CD4-positive, alpha-beta memory T cell (primary cell): Measurements from ENCODE around the gene TMEM239. TPM values are rescaled to one million over a fixed set of nuclear protein-coding genes. Genes with fewer than 3 reads are reported as not detected.

Experiments
- CTCF ChIA-PET: fragments of 350-600 bp; sonication (Branson Sonifier 250); formaldehyde crosslinking; loops from one replicate; lab custom pipeline; 2021; ENCODE audit warnings: inconsistent platforms; ENCODE audit not compliant: partially characterized antibody; lab: Charles Lee
- POLR2A ChIA-PET: fragments of 350-600 bp; sonication (Branson Sonifier 250); formaldehyde crosslinking; loops from one replicate; lab custom pipeline; 2021; ENCODE audit not compliant: partially characterized antibody; lab: Charles Lee
- DNase-seq, 5 donors: peaks; one replicate each; pipeline versions ENCODE4 v3.0.0 to v3.0.0-alpha.2; 2020 to 2022; ENCODE audit warnings: mixed read lengths in 1 of 5
- H3K27ac ChIP-seq: one replicate; pipeline ENCODE4 v1.7.0; 2013; ENCODE audit warnings: low read depth, low read length
- H3K27me3 ChIP-seq: 2 replicates; pipeline ENCODE4 v1.7.0; 2013; ENCODE audit warnings: mild to moderate bottlenecking, low read length, moderate library complexity; ENCODE audit not compliant: insufficient read depth
- H3K36me3 ChIP-seq: 2 replicates; pipeline ENCODE4 v1.7.0; 2013; ENCODE audit warnings: mild to moderate bottlenecking, low read length, moderate library complexity; ENCODE audit not compliant: insufficient read depth
- H3K4me1 ChIP-seq: 2 replicates; pipeline ENCODE4 v1.7.0; 2013; ENCODE audit warnings: mild to moderate bottlenecking, low read length, moderate library complexity; ENCODE audit not compliant: insufficient read depth
- H3K4me3 ChIP-seq, 2 donors: one replicate each; pipeline ENCODE4 v1.7.0; 2013; ENCODE audit warnings: low read length in 2 of 2, mild to moderate bottlenecking in 1 of 2
- H3K9me3 ChIP-seq, 2 donors: one replicate each; pipeline ENCODE4 v1.7.0; 2013; ENCODE audit warnings: low read length in 2 of 2, control low read depth in 1 of 2; ENCODE audit not compliant: control insufficient read depth in 1 of 2
- H3K27ac Mint-ChIP-seq, 7 donors: one replicate each; pipeline ENCODE4 v1.8.0; 2020 to 2021; ENCODE audit warnings: mixed read lengths in 7 of 7, mild to moderate bottlenecking in 6 of 7, inconsistent platforms in 3 of 7, moderate library complexity in 3 of 7
- H3K27me3 Mint-ChIP-seq, 2 donors: one replicate each; pipeline ENCODE4 v1.8.0; 2020 to 2021; ENCODE audit warnings: mixed read lengths in 2 of 2
- H3K36me3 Mint-ChIP-seq, 2 donors: one replicate each; pipeline ENCODE4 v1.8.0; 2020 to 2021; ENCODE audit warnings: mixed read lengths in 2 of 2, inconsistent platforms in 1 of 2, mild to moderate bottlenecking in 1 of 2
- H3K4me1 Mint-ChIP-seq, 4 donors: one replicate each; pipeline ENCODE4 v1.8.0; 2020 to 2021; ENCODE audit warnings: mixed read lengths in 4 of 4, mild to moderate bottlenecking in 1 of 4
- H3K4me3 Mint-ChIP-seq, 8 donors: one replicate each; pipeline ENCODE4 v1.8.0; 2020 to 2021; ENCODE audit warnings: mixed read lengths in 8 of 8, mild to moderate bottlenecking in 7 of 8, moderate library complexity in 6 of 8, inconsistent platforms in 3 of 8
- H3K9me3 Mint-ChIP-seq, 8 donors: one replicate each; pipeline ENCODE4 v1.8.0; 2020 to 2021; ENCODE audit warnings: mixed read lengths in 8 of 8, mild to moderate bottlenecking in 5 of 8, inconsistent platforms in 3 of 8, moderate library complexity in 1 of 8
- intact Hi-C: fragments of 100-400 bp; cut with micrococcal nuclease; formaldehyde crosslinking; loops from one replicate; pipeline ENCODE4 v1.15.1; 2023
- polyA plus RNA-seq, 2 donors: library from polyadenylated mRNA; unstranded; fragments of 300-500 nt; fragmentation: Illumina TruSeq; gene quantifications; one replicate each; pipeline ENCODE4 v1.2.3, GENCODE V29; 2021
- total RNA-seq, 2 experiments: library from RNA; stranded (reverse); gene quantifications; one replicate each; pipeline ENCODE4 v1.2.3, GENCODE V29; 2021

Gene TMEM239
- total and polyA plus RNA-seq, 4 experiments from 2014 or later = not detected

DNA sequence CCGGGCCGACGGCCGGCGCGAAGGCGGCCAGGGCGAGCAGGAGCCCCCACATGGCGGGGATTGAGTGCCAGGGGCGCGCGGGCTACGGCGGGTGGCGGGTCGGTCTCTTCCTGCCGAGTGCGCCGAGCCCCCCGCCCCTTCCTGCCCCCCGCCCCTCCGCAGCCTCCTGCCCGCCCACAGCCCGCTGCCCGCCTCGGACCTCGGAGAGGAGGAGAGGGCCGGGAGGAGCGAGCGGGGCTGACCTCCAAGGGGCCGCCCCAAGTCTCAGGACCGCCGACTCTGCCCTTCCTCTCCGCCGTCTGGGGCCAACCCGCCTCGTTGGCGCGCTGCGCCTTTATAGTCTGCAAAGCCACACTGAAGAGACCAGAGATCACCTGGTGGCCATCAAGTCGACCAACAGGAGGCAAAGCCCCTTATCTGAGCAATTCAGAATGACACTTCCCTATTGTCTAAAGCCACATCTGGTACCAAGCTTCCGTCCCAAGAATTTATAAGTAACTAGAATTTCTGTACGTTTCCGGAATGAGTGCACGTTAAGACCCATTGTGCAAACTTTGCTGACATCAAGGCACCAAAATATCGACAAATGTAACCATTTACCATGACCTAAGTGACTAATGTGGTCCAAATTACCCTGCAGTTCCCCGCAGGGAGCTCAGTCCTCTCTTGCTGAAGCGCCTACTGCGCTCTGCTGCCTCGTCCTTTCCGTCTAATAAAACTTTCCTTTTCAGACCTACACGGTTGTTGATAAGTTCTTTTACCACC, 15.5 kb upstream of the TMEM239 start, which contains the start of gene CPXM1:
CPXM1 (minus strand) TSS at position 107 of the 765 bp plus-strand sequence; CDS start at position 52, 55 bp downstream.
- DNase-seq = no peak
- Mint-ChIP-seq H3K27me3 (peaks cover 54 to 68% of the 10 kb centered on the region in 2 donors), H3K27ac (peak within 1 kb of the TSS in 4 of 7 donors; percentile 4 to 64 (median 30)), H3K36me3 (no peaks in the 10 kb centered on the region), H3K4me3 (peak within 1 kb of the TSS; percentile 85 to 97 (median 90)), H3K9me3 (peaks cover 0 to 2% (median 0%) of the 10 kb centered on the region in 8 donors), H3K4me1 (peaks cover 19 to 37% (median 24%) of the 10 kb centered on the region in 4 donors)
- peak within 1 kb of the TSS; percentile 36 to 57 for H3K4me3 ChIP-seq
- no peaks in the 10 kb centered on the region for H3K36me3 ChIP-seq
- intact Hi-C loops = no loop called here
- ChIA-PET CTCF (no interaction called here), POLR2A (no interaction called here)
- H3K27ac ChIP-seq = no peak within 1 kb of the TSS
- H3K4me1 ChIP-seq = peaks cover 23% of the 10 kb centered on the region
- no peaks in the 10 kb centered on the region for H3K9me3 ChIP-seq
- peaks cover 11% of the 10 kb centered on the region for H3K27me3 ChIP-seq

DNA sequence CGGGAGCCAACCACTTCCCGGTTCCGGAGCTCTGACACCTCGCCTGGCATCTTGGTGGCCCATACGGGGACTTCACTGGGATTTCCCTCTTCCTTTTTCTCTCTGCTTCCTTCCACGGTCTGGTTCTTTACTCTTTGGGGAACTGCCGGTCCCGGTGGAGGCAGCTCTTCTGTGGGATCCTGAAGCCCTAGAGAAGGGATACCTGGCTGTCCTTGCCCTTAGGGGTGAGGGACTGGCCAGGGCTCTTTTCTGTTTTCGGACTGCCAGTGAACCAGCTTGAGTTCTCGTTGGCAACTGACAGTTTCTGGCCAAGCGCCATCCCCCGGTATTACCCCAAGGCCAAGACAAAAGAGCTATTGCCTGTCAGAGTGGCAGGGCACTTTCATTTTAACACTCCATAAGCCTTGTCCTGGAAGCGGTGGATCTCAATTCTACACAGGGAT, 14.9 kb upstream of the TMEM239 start:
- H3K4me3 Mint-ChIP-seq = peak overlapping the region; percentile 74 to 92 (median 78)
- H3K27me3 Mint-ChIP-seq = peaks cover 58 to 74% of the 10 kb centered on the region in 2 donors
- no peaks in the 10 kb centered on the region for H3K36me3 Mint-ChIP-seq
- no peaks in the 10 kb centered on the region for H3K9me3 ChIP-seq
- H3K4me1 ChIP-seq = peaks cover 23% of the 10 kb centered on the region
- H3K4me3 ChIP-seq = no peak overlapping the region
- no peak overlapping the region for H3K27ac ChIP-seq
- ChIA-PET CTCF (no interaction called here), POLR2A (no interaction called here)
- peaks cover 0 to 2% (median 0%) of the 10 kb centered on the region in 8 donors for H3K9me3 Mint-ChIP-seq
- intact Hi-C loops = no loop called here
- H3K4me1 Mint-ChIP-seq = peaks cover 19 to 37% (median 24%) of the 10 kb centered on the region in 4 donors
- no peak for DNase-seq
- H3K27me3 ChIP-seq = peaks cover 11% of the 10 kb centered on the region
- no peaks in the 10 kb centered on the region for H3K36me3 ChIP-seq
- peak overlapping the region in 2 of 7 donors; percentile 4 to 23 for H3K27ac Mint-ChIP-seq

DNA sequence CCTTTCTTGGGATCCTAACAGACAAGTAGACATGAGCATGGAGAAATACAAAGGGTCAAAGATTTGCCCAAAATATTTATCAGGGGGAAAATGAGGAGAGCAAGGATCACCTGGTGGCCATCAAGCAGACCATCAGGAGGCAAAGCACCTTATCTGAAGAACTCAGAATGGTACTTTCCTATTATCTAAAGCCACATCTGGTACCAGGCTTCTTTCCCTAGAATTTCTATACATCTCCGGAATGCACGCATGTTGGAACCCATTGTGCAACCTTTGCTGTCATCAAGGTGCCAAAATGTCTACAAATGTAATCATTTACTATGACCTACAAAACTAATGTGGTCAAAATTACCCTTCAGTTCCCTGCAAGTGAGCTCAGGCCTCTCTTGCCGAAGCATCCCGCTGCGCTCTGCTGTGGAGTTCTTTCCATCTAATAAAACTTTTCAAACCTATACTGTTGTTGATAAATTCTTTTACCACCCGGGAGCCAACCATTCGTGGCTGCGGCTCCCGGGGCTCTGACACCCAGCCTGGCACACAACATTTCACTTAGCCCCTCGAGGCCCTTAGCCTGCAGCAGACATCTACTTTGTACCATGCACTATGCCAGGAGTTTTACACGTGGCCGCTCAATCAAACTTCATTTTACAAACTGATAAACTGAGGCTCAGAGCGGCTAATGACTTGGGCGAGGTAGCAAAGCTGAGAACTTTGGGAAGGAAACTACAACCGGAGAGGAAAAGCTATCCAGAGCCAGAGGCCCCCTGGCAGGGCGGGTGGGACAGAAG, 11.9 kb upstream of the TMEM239 start:
- intact Hi-C loops = no loop called here
- Mint-ChIP-seq H3K27ac (peak overlapping the region in 1 of 7 donors; percentile 41), H3K27me3 (peaks cover 51 to 64% of the 10 kb centered on the region in 2 donors), H3K9me3 (peaks cover 0 to 2% (median 0%) of the 10 kb centered on the region in 8 donors), H3K36me3 (no peaks in the 10 kb centered on the region), H3K4me1 (peaks cover 18 to 32% (median 22%) of the 10 kb centered on the region in 4 donors), H3K4me3 (no peak overlapping the region)
- H3K36me3 ChIP-seq = no peaks in the 10 kb centered on the region
- ChIA-PET POLR2A (no interaction called here), CTCF (no interaction called here)
- peaks cover 20% of the 10 kb centered on the region for H3K4me1 ChIP-seq
- H3K27me3 ChIP-seq = peaks cover 11% of the 10 kb centered on the region
- no peak overlapping the region for H3K27ac ChIP-seq
- no peak for DNase-seq
- no peaks in the 10 kb centered on the region for H3K9me3 ChIP-seq
- H3K4me3 ChIP-seq = no peak overlapping the region

DNA sequence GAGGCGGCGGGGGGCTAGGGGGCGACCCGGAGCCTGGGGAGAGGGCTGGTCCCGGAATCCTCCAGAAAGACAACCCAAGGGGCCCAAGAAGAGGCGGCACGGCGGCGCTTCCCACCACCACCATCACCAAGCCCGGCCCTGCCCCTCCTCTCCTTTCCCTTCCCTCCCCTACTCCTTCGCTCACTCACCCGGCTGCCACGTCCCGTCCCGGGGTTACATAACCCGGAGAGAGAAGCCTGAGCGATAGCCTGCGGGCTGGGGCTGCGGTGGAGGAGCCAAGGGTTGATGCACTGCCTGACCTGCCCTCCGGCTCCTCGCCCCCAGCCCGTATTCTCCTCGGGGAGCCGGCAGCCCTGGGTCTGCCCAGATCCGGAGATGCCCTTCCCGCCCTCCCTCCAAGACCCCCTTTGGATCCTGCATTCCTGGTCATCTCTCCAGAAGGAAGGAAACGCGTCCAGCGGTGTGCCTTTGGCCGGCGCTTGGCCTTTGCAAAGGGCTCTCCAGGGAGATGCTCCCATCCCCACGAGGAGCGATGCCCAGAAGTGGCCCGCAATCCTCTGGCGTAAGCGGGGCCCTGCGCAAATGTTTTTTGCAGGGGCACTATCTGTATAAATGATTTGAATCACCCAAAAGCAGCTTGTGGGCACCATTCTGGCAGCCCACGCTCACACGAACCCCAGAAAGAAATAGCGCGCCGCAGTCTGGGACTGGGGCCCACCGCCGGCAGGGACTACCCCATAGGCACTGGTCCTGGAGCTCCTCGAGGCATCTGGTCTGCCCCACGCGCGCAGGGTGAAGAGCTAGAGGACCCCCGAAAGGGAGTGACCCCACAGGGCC, 11.1 kb upstream of the TMEM239 start:
- Histone ChIP-seq H3K27ac (no peak overlapping the region), H3K27me3 (peaks cover 7% of the 10 kb centered on the region), H3K4me1 (peaks cover 12% of the 10 kb centered on the region), H3K36me3 (no peaks in the 10 kb centered on the region), H3K9me3 (no peaks in the 10 kb centered on the region), H3K4me3 (no peak overlapping the region)
- H3K4me3 Mint-ChIP-seq = no peak overlapping the region
- H3K9me3 Mint-ChIP-seq = peaks cover 0 to 2% (median 0%) of the 10 kb centered on the region in 8 donors
- POLR2A ChIA-PET = no interaction called here
- DNase-seq = no peak
- no peak overlapping the region for H3K27ac Mint-ChIP-seq
- intact Hi-C loops = no loop called here
- H3K27me3 Mint-ChIP-seq = peaks cover 43 to 55% of the 10 kb centered on the region in 2 donors
- H3K4me1 Mint-ChIP-seq = peaks cover 11 to 24% (median 14%) of the 10 kb centered on the region in 4 donors
- no peaks in the 10 kb centered on the region for H3K36me3 Mint-ChIP-seq
- CTCF ChIA-PET = no interaction called here

- intact Hi-C loops = no loop called here
- H3K9me3 ChIP-seq = no peaks in the 10 kb centered on the region
- H3K27ac Mint-ChIP-seq = no peak overlapping the region
- peaks cover 0 to 2% (median 0%) of the 10 kb centered on the region in 8 donors for H3K9me3 Mint-ChIP-seq
- H3K4me3 Mint-ChIP-seq = no peak overlapping the region
- ChIA-PET POLR2A (no interaction called here), CTCF (no interaction called here)
- H3K27me3 Mint-ChIP-seq = peaks cover 40 to 52% of the 10 kb centered on the region in 2 donors
- no peaks in the 10 kb centered on the region for H3K36me3 Mint-ChIP-seq
- peaks cover 5% of the 10 kb centered on the region for H3K27me3 ChIP-seq
- H3K36me3 ChIP-seq = no peaks in the 10 kb centered on the region
- peaks cover 7 to 18% (median 10%) of the 10 kb centered on the region in 4 donors for H3K4me1 Mint-ChIP-seq
- no peak overlapping the region for H3K27ac ChIP-seq
- H3K4me3 ChIP-seq = no peak overlapping the region
- no peak for DNase-seq
- peaks cover 8% of the 10 kb centered on the region for H3K4me1 ChIP-seq
Observed at GRCh38 chr20:2805689-2806350, 10.3 kb upstream of the TMEM239 start.

DNA sequence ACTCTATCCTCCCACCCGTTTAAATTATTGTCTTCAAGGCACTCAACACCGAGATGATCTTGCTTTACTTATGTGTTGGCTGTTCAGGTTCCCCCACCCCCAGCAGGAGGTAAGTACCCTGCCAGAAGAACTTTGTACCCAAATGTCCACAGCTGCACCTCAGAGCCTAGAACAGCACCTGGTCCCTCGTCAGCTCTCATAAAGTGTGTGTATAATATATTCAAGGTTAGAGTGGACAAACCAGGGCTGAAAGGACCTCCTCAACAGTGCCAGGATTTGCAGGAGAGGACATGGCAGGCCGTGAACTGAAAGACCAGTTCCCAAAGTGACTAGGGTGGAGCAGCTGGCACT, 9.8 kb upstream of the TMEM239 start:
- Mint-ChIP-seq H3K27me3 (peaks cover 35 to 51% of the 10 kb centered on the region in 2 donors), H3K4me1 (peaks cover 3 to 13% (median 5%) of the 10 kb centered on the region in 4 donors), H3K9me3 (peaks cover 0 to 3% (median 0%) of the 10 kb centered on the region in 8 donors), H3K36me3 (no peaks in the 10 kb centered on the region), H3K27ac (no peak overlapping the region), H3K4me3 (no peak overlapping the region)
- no peak overlapping the region for H3K27ac ChIP-seq
- CTCF ChIA-PET = no interaction called here
- peaks cover under 1% of the 10 kb centered on the region for H3K27me3 ChIP-seq
- POLR2A ChIA-PET = no interaction called here
- H3K36me3 ChIP-seq = no peaks in the 10 kb centered on the region
- H3K4me1 ChIP-seq = peaks cover 3% of the 10 kb centered on the region
- no peaks in the 10 kb centered on the region for H3K9me3 ChIP-seq
- H3K4me3 ChIP-seq = no peak overlapping the region
- intact Hi-C loops = no loop called here
- no peak for DNase-seq
